ENCODE data around the gene RMI2. TPM values are rescaled to one million over a fixed set of nuclear protein-coding genes. Genes with fewer than 3 reads are reported as not detected.
A peak's percentile ranks its signal among the peaks of the same experiment; 100 is the strongest.

The RMI2 gene
- polyA plus RNA-seq, 1 donor (not counting 4 experiments of a cell fraction or from before 2014, with no cell fraction given), result 6.8 TPM

GRCh38 chr16:11347831-11348230, 2.6 kb downstream of the RMI2 start:
- FAIRE-seq (no peak), DNase-seq (ENCODE audit: low read depth, low spot score) (no peak)
- Histone ChIP-seq H3K27me3 (ENCODE audit: control insufficient read depth, extremely low read depth, insufficient read depth, low read length) (no peaks in the 10 kb centered on the region), H3K9me1 (ENCODE audit: control insufficient read depth, extremely low read depth, insufficient read depth, low read length) (no peaks in the 10 kb centered on the region), H2AFZ (ENCODE audit: control insufficient read depth, low read length) (no peak overlapping the region), H3K27ac (ENCODE audit: control insufficient read depth, insufficient read depth, low read length) (no peak overlapping the region), H3K9ac (ENCODE audit: control insufficient read depth, extremely low read depth, insufficient read depth, low read length) (no peak overlapping the region), H3K36me3 (ENCODE audit: control insufficient read depth in 2 of 2, extremely low read depth in 1 of 2, insufficient read depth in 2 of 2, low read length in 2 of 2) (no peaks in the 10 kb centered on the region), H3K79me2 (ENCODE audit: control insufficient read depth, insufficient read depth, low read length) (no peaks in the 10 kb centered on the region), H3K9me3 (ENCODE audit: control insufficient read depth, low read depth, low read length) (no peaks in the 10 kb centered on the region), H4K20me1 (ENCODE audit: control insufficient read depth, extremely low read depth, insufficient read depth, low read length) (no peaks in the 10 kb centered on the region), H3K4me1 (ENCODE audit: control insufficient read depth, extremely low read depth, insufficient read depth, low read length) (peaks cover 27% of the 10 kb centered on the region), H3K4me2 (ENCODE audit: control insufficient read depth, extremely low read depth, insufficient read depth, low read depth, low read length) (no peak overlapping the region), H3K4me3 (ENCODE audit: control insufficient read depth in 2 of 3, extremely low read depth in 1 of 3, insufficient read depth in 2 of 3, low read depth in 1 of 3, low read length in 3 of 3) (no peak overlapping the region)
- TF ChIP-seq CTCF (optimal IDR thresholded peaks at IDR 0.05 in 1 of 3, IDR thresholded peaks at IDR 0.05 in 1 of 3, conservative IDR thresholded peaks at IDR 0.05 in 1 of 3; ENCODE audit: extremely low read depth in 1 of 3, insufficient read depth in 2 of 3, low read length in 3 of 3) (no peak), EZH2 (IDR thresholded peaks at IDR 0.05; ENCODE audit: low read length) (no peak)
- dilution Hi-C loops (cut with MboI; ENCODE audit: extremely low pct_ligation_motif_present, low sequenced_read_pairs), result no loop called here

GRCh38 chr16:11348737-11349598, 3.7 kb downstream of the RMI2 start:
- peak overlapping the region; percentile 45 for H3K4me2 ChIP-seq (ENCODE audit: control insufficient read depth, extremely low read depth, insufficient read depth, low read depth, low read length)
- no peaks in the 10 kb centered on the region for H3K36me3 ChIP-seq (ENCODE audit: control insufficient read depth in 2 of 2, extremely low read depth in 1 of 2, insufficient read depth in 2 of 2, low read length in 2 of 2)
- no peaks in the 10 kb centered on the region for H4K20me1 ChIP-seq (ENCODE audit: control insufficient read depth, extremely low read depth, insufficient read depth, low read length)
- H3K79me2 ChIP-seq (ENCODE audit: control insufficient read depth, insufficient read depth, low read length), result no peaks in the 10 kb centered on the region
- DNase-seq (ENCODE audit: low read depth, low spot score), result no peak
- peak overlapping the region; percentile 17 for H3K9ac ChIP-seq (ENCODE audit: control insufficient read depth, extremely low read depth, insufficient read depth, low read length)
- TF ChIP-seq CTCF (optimal IDR thresholded peaks at IDR 0.05 in 1 of 3, IDR thresholded peaks at IDR 0.05 in 1 of 3, conservative IDR thresholded peaks at IDR 0.05 in 1 of 3; ENCODE audit: extremely low read depth in 1 of 3, insufficient read depth in 2 of 3, low read length in 3 of 3), result no peak
- TF ChIP-seq EZH2 (IDR thresholded peaks at IDR 0.05; ENCODE audit: low read length), result no peak
- dilution Hi-C loops (cut with MboI; ENCODE audit: extremely low pct_ligation_motif_present, low sequenced_read_pairs), result no loop called here
- no peaks in the 10 kb centered on the region for H3K27me3 ChIP-seq (ENCODE audit: control insufficient read depth, extremely low read depth, insufficient read depth, low read length)
- H3K4me1 ChIP-seq (ENCODE audit: control insufficient read depth, extremely low read depth, insufficient read depth, low read length), result peaks cover 27% of the 10 kb centered on the region
- peak overlapping the region; percentile 13 for H2AFZ ChIP-seq (ENCODE audit: control insufficient read depth, low read length)
- no peak for FAIRE-seq
- peak overlapping the region; percentile 16 for H3K27ac ChIP-seq (ENCODE audit: control insufficient read depth, insufficient read depth, low read length)
- H3K4me3 ChIP-seq (ENCODE audit: control insufficient read depth in 2 of 3, extremely low read depth in 1 of 3, insufficient read depth in 2 of 3, low read depth in 1 of 3, low read length in 3 of 3), result no peak overlapping the region
- H3K9me1 ChIP-seq (ENCODE audit: control insufficient read depth, extremely low read depth, insufficient read depth, low read length), result no peaks in the 10 kb centered on the region
- H3K9me3 ChIP-seq (ENCODE audit: control insufficient read depth, low read depth, low read length), result no peaks in the 10 kb centered on the region
